HEK293T (cell line): ENCODE results near the gene EID2B.

Experiments
- ARNT ChIP-seq: fragments of 450-650 bp; IDR thresholded peaks from 2 replicates; pipeline ENCODE4 v1.6.1; 2017; ENCODE audit warnings: mild to moderate bottlenecking
- BHLHE40 ChIP-seq: fragments of 450-650 bp; IDR thresholded peaks from 2 replicates; pipeline ENCODE4 v1.6.1; 2016; ENCODE audit warnings: mild to moderate bottlenecking, moderate library complexity, borderline replicate concordance
- FOXA1 ChIP-seq: fragments of 450-650 bp; IDR thresholded peaks from 2 replicates; pipeline ENCODE4 v1.6.1; 2016; ENCODE audit warnings: mild to moderate bottlenecking
- FOXK2 ChIP-seq: fragments of 450-650 bp; IDR thresholded peaks from 2 replicates; pipeline ENCODE4 v1.6.1; 2016; ENCODE audit warnings: mild to moderate bottlenecking
- FOXM1 ChIP-seq: fragments of 450-650 bp; IDR thresholded peaks from 2 replicates; pipeline ENCODE4 v1.6.1; 2017; ENCODE audit warnings: mild to moderate bottlenecking, borderline replicate concordance
- HDGF ChIP-seq: fragments of 450-650 bp; IDR thresholded peaks from 2 replicates; pipeline ENCODE4 v1.6.1; 2017; ENCODE audit warnings: antibody characterized with exemption, borderline replicate concordance
- L3MBTL2 ChIP-seq: fragments of 450-650 bp; conservative IDR thresholded peaks from 2 replicates; pipeline ENCODE4 v1.6.1; 2016; ENCODE audit warnings: mild to moderate bottlenecking
- SP1 ChIP-seq: fragments of 450-650 bp; IDR thresholded peaks from 2 replicates; pipeline ENCODE4 v1.6.1; 2017
- SUZ12 ChIP-seq: fragments of 450-650 bp; IDR thresholded peaks from 2 replicates; pipeline ENCODE4 v1.6.1; 2016; ENCODE audit warnings: mild to moderate bottlenecking
- TARDBP ChIP-seq: fragments of 450-650 bp; IDR thresholded peaks from 2 replicates; pipeline ENCODE4 v1.6.1; 2016
- ZNF384 ChIP-seq: fragments of 450-650 bp; IDR thresholded peaks from 2 replicates; pipeline ENCODE4 v1.6.1; 2016
- TF ChIP-seq, protein P1 (sequence below): fragments of 450-650 bp; IDR thresholded peaks from 2 replicates; pipeline ENCODE4 v1.6.1; 2016

DNA sequence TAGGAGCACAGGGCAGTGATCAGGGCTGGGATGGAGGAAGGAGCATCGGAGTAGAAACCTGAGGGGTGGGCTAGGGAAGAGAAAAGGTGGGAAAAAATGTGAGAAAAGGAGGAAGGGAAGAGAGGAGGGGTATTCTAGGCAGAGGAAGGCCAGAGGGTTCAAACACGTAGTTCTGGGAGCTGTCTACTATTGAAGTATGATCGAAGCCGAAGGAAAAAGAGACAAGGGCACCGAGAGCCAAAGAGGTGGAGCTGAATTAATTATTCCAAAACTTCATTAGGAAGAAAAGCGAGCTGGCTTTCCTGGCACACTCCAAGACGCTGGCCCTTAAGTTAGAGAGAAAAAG is 26.1 kb downstream of the EID2B start:
- TF ChIP-seq TARDBP (no peak), FOXA1 (no peak), BHLHE40 (no peak), FOXM1 (no peak), ZNF384 (no peak), L3MBTL2 (no peak), SUZ12 (no peak), FOXK2 (no peak), SP1 (no peak), HDGF (no peak), ARNT (no peak)
- TF ChIP-seq, protein P1, sequence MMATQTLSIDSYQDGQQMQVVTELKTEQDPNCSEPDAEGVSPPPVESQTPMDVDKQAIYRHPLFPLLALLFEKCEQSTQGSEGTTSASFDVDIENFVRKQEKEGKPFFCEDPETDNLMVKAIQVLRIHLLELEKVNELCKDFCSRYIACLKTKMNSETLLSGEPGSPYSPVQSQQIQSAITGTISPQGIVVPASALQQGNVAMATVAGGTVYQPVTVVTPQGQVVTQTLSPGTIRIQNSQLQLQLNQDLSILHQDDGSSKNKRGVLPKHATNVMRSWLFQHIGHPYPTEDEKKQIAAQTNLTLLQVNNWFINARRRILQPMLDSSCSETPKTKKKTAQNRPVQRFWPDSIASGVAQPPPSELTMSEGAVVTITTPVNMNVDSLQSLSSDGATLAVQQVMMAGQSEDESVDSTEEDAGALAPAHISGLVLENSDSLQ = no peak
